NCI-H1048 (cell line): Measurements from ENCODE around the gene IFFO2.
"Not testable (repeated sequence)": the region's sequence is repeated elsewhere in the genome, so short reads cannot be mapped to it uniquely, and the experiment has no call there.

Source experiments
- DNase-seq: peaks from one replicate; lab custom pipeline; 2025; lab: John Stamatoyannopoulos, UW

IFFO2 gene

GRCh38 chr1:18893120-18893519 is 63.4 kb downstream of the IFFO2 start:
- no peak for DNase-seq

- not testable (repeated sequence) for DNase-seq
Observed at GRCh38 chr1:18891858-18892257, 64.6 kb downstream of the IFFO2 start.

- no peak for DNase-seq
Observed at GRCh38 chr1:18891426-18891780, 65.1 kb downstream of the IFFO2 start.

- no peak for DNase-seq
Observed at GRCh38 chr1:18890706-18891425, 65.6 kb downstream of the IFFO2 start.

- no peak for DNase-seq
Observed at GRCh38 chr1:18886003-18886335, 70.5 kb downstream of the IFFO2 start.

- no peak for DNase-seq
Observed at GRCh38 chr1:18885311-18886002, 71.0 kb downstream of the IFFO2 start.

- DNase-seq = no peak
Observed at GRCh38 chr1:18884727-18885126, 71.7 kb downstream of the IFFO2 start.

- DNase-seq = no peak
Observed at GRCh38 chr1:18884419-18884717, 72.1 kb downstream of the IFFO2 start.

GRCh38 chr1:18883636-18884418 is 72.6 kb downstream of the IFFO2 start:
- DNase-seq = peak; percentile 1

- DNase-seq = no peak
Observed at GRCh38 chr1:18883079-18883478, 73.4 kb downstream of the IFFO2 start.

GRCh38 chr1:18882486-18882885 is 74.0 kb downstream of the IFFO2 start:
- no peak for DNase-seq

GRCh38 chr1:18881642-18882431 is 74.6 kb downstream of the IFFO2 start:
- DNase-seq = no peak

- no peak for DNase-seq
Observed at GRCh38 chr1:18881164-18881563, 75.3 kb downstream of the IFFO2 start.

GRCh38 chr1:18880585-18880984 is 75.9 kb downstream of the IFFO2 start:
- no peak for DNase-seq

- no peak for DNase-seq
Observed at GRCh38 chr1:18879791-18880309, 76.6 kb downstream of the IFFO2 start.

GRCh38 chr1:18879215-18879790 is 77.2 kb downstream of the IFFO2 start:
- no peak for DNase-seq

GRCh38 chr1:18878538-18879214 is 77.8 kb downstream of the IFFO2 start:
- DNase-seq = no peak

GRCh38 chr1:18877282-18877681 is 79.2 kb downstream of the IFFO2 start:
- no peak for DNase-seq

- no peak for DNase-seq
Observed at GRCh38 chr1:18876210-18876609, 80.3 kb downstream of the IFFO2 start.

- no peak for DNase-seq
Observed at GRCh38 chr1:18875796-18876128, 80.7 kb downstream of the IFFO2 start.

GRCh38 chr1:18875107-18875795 is 81.2 kb downstream of the IFFO2 start:
- DNase-seq = peak; percentile 14
